Kidney epithelial cell (primary cell): ENCODE results near the gene MYH3. TPM values are rescaled to one million over a fixed set of nuclear protein-coding genes. Genes with fewer than 3 reads are reported as not detected.

Source experiments
- DNase-seq: peaks from one replicate; pipeline ENCODE4 v3.0.0-alpha.2; 2010; ENCODE audit warnings: low read depth
- H3K27me3 ChIP-seq: 2 replicates; pipeline ENCODE4 v1.6.0; 2011; ENCODE audit warnings: low read length; ENCODE audit not compliant: control insufficient read depth, insufficient read depth
- H3K36me3 ChIP-seq: 2 replicates; pipeline ENCODE4 v1.5.1; 2011; ENCODE audit warnings: low read length; ENCODE audit not compliant: control insufficient read depth, insufficient read depth
- H3K4me3 ChIP-seq: 2 replicates; pipeline ENCODE4 v1.5.1; 2011; ENCODE audit warnings: low read depth, mild to moderate bottlenecking, control low read depth, low read length
- CTCF ChIP-seq: IDR thresholded peaks from 2 replicates; pipeline ENCODE4 v1.5.1; 2011; ENCODE audit warnings: mild to moderate bottlenecking, moderate library complexity, low read length, control low read depth, inconsistent platforms; ENCODE audit not compliant: insufficient read depth, poor library complexity, severe bottlenecking
- total RNA-seq: library from RNA; depleted of rRNA; stranded (reverse); fragments of >200 nt; gene quantifications from 2 replicates; pipeline ENCODE4 v1.2.3, GENCODE V29; 2015

MYH3 gene
- total RNA-seq, 1 donor from 2014 or later, result 0.33 TPM

GRCh38 chr17:10648381-10648780 lies 8.7 kb downstream of the MYH3 start:
- H3K36me3 ChIP-seq, result no peaks in the 10 kb centered on the region
- H3K4me3 ChIP-seq, result no peak overlapping the region
- DNase-seq, result no peak
- no peak for TF ChIP-seq CTCF
- H3K27me3 ChIP-seq, result no peaks in the 10 kb centered on the region

GRCh38 chr17:10646392-10646990 lies 10.6 kb downstream of the MYH3 start:
- H3K4me3 ChIP-seq, result no peak overlapping the region
- H3K36me3 ChIP-seq, result no peaks in the 10 kb centered on the region
- H3K27me3 ChIP-seq, result no peaks in the 10 kb centered on the region
- TF ChIP-seq CTCF, result peak; percentile 89
- DNase-seq, result peak; percentile 26

GRCh38 chr17:10640475-10640874 lies 16.6 kb downstream of the MYH3 start:
- H3K27me3 ChIP-seq, result no peaks in the 10 kb centered on the region
- no peak for TF ChIP-seq CTCF
- DNase-seq, result no peak
- H3K4me3 ChIP-seq, result no peak overlapping the region
- no peaks in the 10 kb centered on the region for H3K36me3 ChIP-seq

GRCh38 chr17:10638151-10638550 lies 19.0 kb downstream of the MYH3 start:
- Histone ChIP-seq H3K27me3 (no peaks in the 10 kb centered on the region), H3K36me3 (no peaks in the 10 kb centered on the region), H3K4me3 (no peak overlapping the region)
- no peak for DNase-seq
- TF ChIP-seq CTCF, result no peak

- TF ChIP-seq CTCF, result no peak
- no peak for DNase-seq
- no peaks in the 10 kb centered on the region for H3K27me3 ChIP-seq
- no peak overlapping the region for H3K4me3 ChIP-seq
- no peaks in the 10 kb centered on the region for H3K36me3 ChIP-seq
These were observed 21.8 kb downstream of the MYH3 start for GRCh38 chr17:10635290-10635689.

- DNase-seq, result no peak
- H3K36me3 ChIP-seq, result no peaks in the 10 kb centered on the region
- no peak for TF ChIP-seq CTCF
These were observed 23.2 kb downstream of the MYH3 start for GRCh38 chr17:10633738-10634379.

More at GRCh38 chr17:10633738-10634379, 23.2 kb downstream of the MYH3 start:
- Histone ChIP-seq H3K27me3 (no peaks in the 10 kb centered on the region), H3K4me3 (no peak overlapping the region)
